ENCODE results near the gene TMBIM1. TPM values are rescaled to one million over a fixed set of nuclear protein-coding genes. Genes with fewer than 3 reads are reported as not detected.
A peak's percentile ranks its signal among the peaks of the same experiment; 100 is the strongest.
"Not testable (repeated sequence)": the region's sequence is repeated elsewhere in the genome, so short reads cannot be mapped to it uniquely, and the experiment has no call there.

TMBIM1 gene
- total and polyA plus RNA-seq, 2 donors (not counting 1 experiment from before 2014, with no cell fraction given) = 170 to 235 TPM

- no peaks in the 10 kb centered on the region for H3K9me3 ChIP-seq (ENCODE audit: control insufficient read depth, insufficient read depth, low read depth, low read length)
- H3K4me2 ChIP-seq (ENCODE audit: extremely low read depth, insufficient read depth, low read length) = no peak overlapping the region
- peaks cover 11% of the 10 kb centered on the region for H3K4me1 ChIP-seq (ENCODE audit: control insufficient read depth, extremely low read depth, insufficient read depth, low read length)
- no peaks in the 10 kb centered on the region for H3K27me3 ChIP-seq (ENCODE audit: control insufficient read depth, insufficient read depth, low read length)
- H4K20me1 ChIP-seq (ENCODE audit: control insufficient read depth, extremely low read depth, insufficient read depth, low read length) = no peaks in the 10 kb centered on the region
- no peak overlapping the region for H3K9ac ChIP-seq (ENCODE audit: insufficient read depth, low read length)
- TF ChIP-seq CTCF (conservative IDR thresholded peaks at IDR 0.05 in 1 of 2, IDR thresholded peaks at IDR 0.05 in 1 of 2; ENCODE audit: low read depth in 1 of 2, low read length in 2 of 2) (no peak), EZH2 (IDR thresholded peaks at IDR 0.05; ENCODE audit: low read length, missing control alignments) (no peak)
- H2AFZ ChIP-seq (ENCODE audit: low read length) = no peak overlapping the region
- peaks cover 17% of the 10 kb centered on the region for H3K79me2 ChIP-seq (ENCODE audit: control insufficient read depth, insufficient read depth, low read length)
- peaks cover 27% of the 10 kb centered on the region for H3K36me3 ChIP-seq (ENCODE audit: control insufficient read depth, insufficient read depth, low read length)
- H3K4me3 ChIP-seq (replicated peaks in 1 of 4; ENCODE audit: control extremely low read depth in 1 of 4, insufficient read depth in 1 of 4, low read depth in 3 of 4, low read length in 4 of 4) = no peak overlapping the region
- H3K27ac ChIP-seq (ENCODE audit: insufficient read depth, low read length) = no peak overlapping the region
- no peak for DNase-seq (ENCODE audit: low read depth in 2 of 2)
These were observed 18.4 kb downstream of the TMBIM1 start for GRCh38 chr2:218273908-218274249.

GRCh38 chr2:218273214-218273907, 18.9 kb downstream of the TMBIM1 start:
- H3K27me3 ChIP-seq (ENCODE audit: control insufficient read depth, insufficient read depth, low read length); H4K20me1 ChIP-seq (ENCODE audit: control insufficient read depth, extremely low read depth, insufficient read depth, low read length); DNase-seq (ENCODE audit: low read depth in 2 of 2); H3K4me3 ChIP-seq (replicated peaks in 1 of 4; ENCODE audit: control extremely low read depth in 1 of 4, insufficient read depth in 1 of 4, low read depth in 3 of 4, low read length in 4 of 4); H2AFZ ChIP-seq (ENCODE audit: low read length); H3K9ac ChIP-seq (ENCODE audit: insufficient read depth, low read length); H3K9me3 ChIP-seq (ENCODE audit: control insufficient read depth, insufficient read depth, low read depth, low read length); H3K4me2 ChIP-seq (ENCODE audit: extremely low read depth, insufficient read depth, low read length): not testable (repeated sequence)
- peaks cover 16% of the 10 kb centered on the region for H3K79me2 ChIP-seq (ENCODE audit: control insufficient read depth, insufficient read depth, low read length)
- H3K36me3 ChIP-seq (ENCODE audit: control insufficient read depth, insufficient read depth, low read length) = peaks cover 25% of the 10 kb centered on the region
- H3K4me1 ChIP-seq (ENCODE audit: control insufficient read depth, extremely low read depth, insufficient read depth, low read length) = peaks cover 11% of the 10 kb centered on the region
- peak overlapping the region; percentile 57 for H3K27ac ChIP-seq (ENCODE audit: insufficient read depth, low read length)

GRCh38 chr2:218272531-218273212, 19.6 kb downstream of the TMBIM1 start:
- no peaks in the 10 kb centered on the region for H3K27me3 ChIP-seq (ENCODE audit: control insufficient read depth, insufficient read depth, low read length)
- peaks cover 25% of the 10 kb centered on the region for H3K36me3 ChIP-seq (ENCODE audit: control insufficient read depth, insufficient read depth, low read length)
- peaks cover 11% of the 10 kb centered on the region for H3K4me1 ChIP-seq (ENCODE audit: control insufficient read depth, extremely low read depth, insufficient read depth, low read length)
- H3K9ac ChIP-seq (ENCODE audit: insufficient read depth, low read length) = no peak overlapping the region
- H3K27ac ChIP-seq (ENCODE audit: insufficient read depth, low read length) = peak overlapping the region; percentile 57
- H3K4me2 ChIP-seq (ENCODE audit: extremely low read depth, insufficient read depth, low read length) = no peak overlapping the region
- TF ChIP-seq CTCF (conservative IDR thresholded peaks at IDR 0.05 in 1 of 2, IDR thresholded peaks at IDR 0.05 in 1 of 2; ENCODE audit: low read depth in 1 of 2, low read length in 2 of 2) (peak; percentile 83 to 92), EZH2 (IDR thresholded peaks at IDR 0.05; ENCODE audit: low read length, missing control alignments) (no peak)
- H3K79me2 ChIP-seq (ENCODE audit: control insufficient read depth, insufficient read depth, low read length) = peaks cover 16% of the 10 kb centered on the region
- no peaks in the 10 kb centered on the region for H4K20me1 ChIP-seq (ENCODE audit: control insufficient read depth, extremely low read depth, insufficient read depth, low read length)
- peak; percentile 80 to 96 for DNase-seq (ENCODE audit: low read depth in 2 of 2)
- no peak overlapping the region for H2AFZ ChIP-seq (ENCODE audit: low read length)
- H3K4me3 ChIP-seq (replicated peaks in 1 of 4; ENCODE audit: control extremely low read depth in 1 of 4, insufficient read depth in 1 of 4, low read depth in 3 of 4, low read length in 4 of 4) = peak overlapping the region in 1 of 4 experiments; percentile 10
- H3K9me3 ChIP-seq (ENCODE audit: control insufficient read depth, insufficient read depth, low read depth, low read length) = no peaks in the 10 kb centered on the region

All from fibroblast of lung (primary cell).